22Rv1 (cell line): ENCODE data around the gene TNRC18.

ENCODE experiments used
- H3K27ac ChIP-seq: fragments of 450-650 bp; 2 replicates; pipeline ENCODE4 v1.5.1; 2017
- CTCF ChIP-seq: fragments of 450-650 bp; IDR thresholded peaks from 2 replicates; pipeline ENCODE4 v1.5.1; 2017; ENCODE audit warnings: mild to moderate bottlenecking
- ZFX ChIP-seq: fragments of 450-650 bp; IDR thresholded peaks from 2 replicates; pipeline ENCODE4 v1.6.1; 2017; ENCODE audit warnings: antibody characterized with exemption, borderline replicate concordance

TNRC18 gene

DNA sequence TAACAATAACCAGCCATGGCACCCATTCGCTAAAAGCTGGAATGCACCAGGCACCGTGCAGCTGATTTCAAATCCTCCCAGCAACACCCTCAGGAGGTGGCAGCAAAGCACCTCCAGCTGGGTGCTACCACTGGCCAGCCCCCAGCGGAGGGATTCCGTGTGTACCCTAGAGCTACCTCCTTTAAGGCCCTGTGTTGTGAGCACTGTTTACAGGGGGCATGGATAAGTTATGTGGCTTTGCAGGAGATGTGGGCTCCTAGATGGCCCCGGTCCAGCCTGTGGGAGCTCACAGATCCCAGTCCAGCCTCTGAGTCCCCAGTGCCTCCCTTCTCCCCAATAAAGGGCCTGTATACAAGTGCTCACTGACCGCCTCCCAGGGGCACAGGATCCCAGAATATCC lies 27.1 kb downstream of the TNRC18 start:
- TF ChIP-seq ZFX (no peak), CTCF (no peak)
- peak overlapping the region; percentile 15; the same call in 1 of the 2 replicates for H3K27ac ChIP-seq

- H3K27ac ChIP-seq = no peak overlapping the region
- TF ChIP-seq CTCF = no peak
These were observed 28.4 kb downstream of the TNRC18 start for GRCh38 chr7:5395246-5395645.

- TF ChIP-seq CTCF = no peak
- no peak for TF ChIP-seq ZFX
- no peak overlapping the region for H3K27ac ChIP-seq
These were observed 29.1 kb downstream of the TNRC18 start for GRCh38 chr7:5394264-5395105.

GRCh38 chr7:5393748-5394147 lies 29.9 kb downstream of the TNRC18 start:
- H3K27ac ChIP-seq = 0 out of 2 replicates have a peak overlapping the region, but pooled peaks have one; percentile 8
- TF ChIP-seq CTCF (no peak), ZFX (no peak)

GRCh38 chr7:5393328-5393727 lies 30.3 kb downstream of the TNRC18 start:
- TF ChIP-seq CTCF (no peak), ZFX (no peak)
- H3K27ac ChIP-seq = 0 out of 2 replicates have a peak overlapping the region, but pooled peaks have one; percentile 8

GRCh38 chr7:5390918-5391317 lies 32.7 kb downstream of the TNRC18 start:
- peak overlapping the region; percentile 23; the same call in 1 of the 2 replicates for H3K27ac ChIP-seq
- no peak for TF ChIP-seq CTCF
- no peak for TF ChIP-seq ZFX

GRCh38 chr7:5388905-5389433 lies 34.7 kb downstream of the TNRC18 start:
- TF ChIP-seq ZFX (no peak), CTCF (no peak)
- H3K27ac ChIP-seq = no peak overlapping the region
